C4-2B (cell line): ENCODE results near the gene C15orf40.

ENCODE experiments used
- ZFX ChIP-seq: fragments of 450-650 bp; IDR thresholded peaks from 2 replicates; pipeline ENCODE4 v1.6.1; 2017
- TF ChIP-seq, protein P1 (sequence below): fragments of 450-650 bp; conservative IDR thresholded peaks from 2 replicates; pipeline ENCODE4 v1.5.1; 2017; ENCODE audit warnings: mild to moderate bottlenecking

DNA sequence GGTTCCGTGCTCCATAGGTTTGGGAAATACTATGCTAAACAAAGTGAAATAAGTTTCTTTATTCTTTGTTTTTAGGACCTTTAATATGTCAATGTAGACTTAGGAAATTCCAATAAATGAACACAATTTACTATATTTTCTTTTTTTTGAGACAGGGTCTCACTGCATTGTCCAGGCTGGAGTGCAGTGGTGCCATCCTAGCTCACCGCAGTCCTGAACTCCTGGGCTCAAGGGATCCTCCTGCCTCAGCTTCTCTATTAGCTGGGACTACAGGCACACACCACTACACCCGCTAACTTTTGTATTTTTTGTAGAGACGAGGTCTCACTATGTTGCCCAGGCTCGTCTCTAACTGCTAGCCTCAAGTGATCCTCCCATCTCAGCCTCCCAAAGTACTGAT lies 46.5 kb downstream of the C15orf40 start:
- TF ChIP-seq, protein P1, sequence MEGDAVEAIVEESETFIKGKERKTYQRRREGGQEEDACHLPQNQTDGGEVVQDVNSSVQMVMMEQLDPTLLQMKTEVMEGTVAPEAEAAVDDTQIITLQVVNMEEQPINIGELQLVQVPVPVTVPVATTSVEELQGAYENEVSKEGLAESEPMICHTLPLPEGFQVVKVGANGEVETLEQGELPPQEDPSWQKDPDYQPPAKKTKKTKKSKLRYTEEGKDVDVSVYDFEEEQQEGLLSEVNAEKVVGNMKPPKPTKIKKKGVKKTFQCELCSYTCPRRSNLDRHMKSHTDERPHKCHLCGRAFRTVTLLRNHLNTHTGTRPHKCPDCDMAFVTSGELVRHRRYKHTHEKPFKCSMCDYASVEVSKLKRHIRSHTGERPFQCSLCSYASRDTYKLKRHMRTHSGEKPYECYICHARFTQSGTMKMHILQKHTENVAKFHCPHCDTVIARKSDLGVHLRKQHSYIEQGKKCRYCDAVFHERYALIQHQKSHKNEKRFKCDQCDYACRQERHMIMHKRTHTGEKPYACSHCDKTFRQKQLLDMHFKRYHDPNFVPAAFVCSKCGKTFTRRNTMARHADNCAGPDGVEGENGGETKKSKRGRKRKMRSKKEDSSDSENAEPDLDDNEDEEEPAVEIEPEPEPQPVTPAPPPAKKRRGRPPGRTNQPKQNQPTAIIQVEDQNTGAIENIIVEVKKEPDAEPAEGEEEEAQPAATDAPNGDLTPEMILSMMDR, result no peak
- no peak for TF ChIP-seq ZFX
